Brain microvascular endothelial cell (primary cell): Measurements from ENCODE around the gene AMER3.
"Not testable (repeated sequence)": the region's sequence is repeated elsewhere in the genome, so short reads cannot be mapped to it uniquely, and the experiment has no call there.

Experiments used
- DNase-seq: peaks from one replicate; pipeline ENCODE4 v3.0.0-alpha.2; 2020
- H3K27ac ChIP-seq: fragments of 250-450 bp; sonication (Bioruptor Pico); 2 replicates; pipeline ENCODE4 v1.5.1; 2020; ENCODE audit warnings: mild to moderate bottlenecking, moderate library complexity
- H3K27me3 ChIP-seq: fragments of 250-450 bp; sonication (Bioruptor Pico); replicated peaks from 2 replicates; pipeline ENCODE4 v1.5.1; 2020; ENCODE audit warnings: mild to moderate bottlenecking
- H3K36me3 ChIP-seq: fragments of 250-450 bp; sonication (Bioruptor Pico); replicated peaks from 2 replicates; pipeline ENCODE4 v1.5.1; 2020; ENCODE audit warnings: mild to moderate bottlenecking
- H3K4me3 ChIP-seq: 2 replicates; pipeline ENCODE4 v1.5.1; 2011; ENCODE audit warnings: low read depth, mild to moderate bottlenecking, control low read depth, low read length, moderate library complexity
- in situ Hi-C: cut with HindIII; loops from 2 replicates; pipeline ENCODE4 v1.10.0; 2017; ENCODE audit warnings: low sequenced_read_pairs, low pct_ligation_motif_present
- TF ChIP-seq, protein P1 (sequence below): IDR thresholded peaks from 2 replicates; pipeline ENCODE4 v1.5.1; 2011; ENCODE audit warnings: low read depth, mild to moderate bottlenecking, moderate library complexity, low read length, control low read depth, inconsistent platforms; ENCODE audit errors: missing control alignments

Gene AMER3

DNA sequence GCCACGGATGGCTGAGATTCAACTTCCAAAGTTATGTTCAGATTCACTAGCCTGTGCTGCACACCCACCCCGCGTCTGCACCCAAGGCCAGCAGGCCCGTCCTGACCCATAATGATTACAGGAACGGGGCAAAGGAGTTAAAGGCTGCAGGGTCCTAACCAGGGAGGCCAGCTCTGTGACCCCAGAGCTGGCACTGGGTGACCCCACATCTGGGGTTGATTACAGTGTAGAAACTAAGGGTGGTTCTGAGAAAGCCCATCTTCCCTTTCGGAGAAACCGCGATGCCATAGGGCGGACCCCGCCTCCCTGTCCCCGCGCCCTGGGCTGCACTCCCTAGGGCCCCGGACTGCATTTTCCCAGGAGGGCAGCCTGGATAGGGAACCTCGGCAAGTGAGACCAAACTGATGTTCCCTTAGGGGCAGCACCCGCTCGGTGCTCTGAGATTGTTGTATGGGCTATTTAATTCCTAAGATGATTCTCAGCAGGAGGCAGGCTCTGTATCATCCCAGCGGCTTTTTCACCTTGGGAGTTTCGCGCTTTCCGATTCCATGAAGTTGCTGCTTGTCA lies 28.6 kb upstream of the AMER3 start:
- Histone ChIP-seq H3K27ac (no peak overlapping the region), H3K36me3 (no peaks in the 10 kb centered on the region), H3K4me3 (peak overlapping the region; percentile 58), H3K27me3 (no peaks in the 10 kb centered on the region)
- TF ChIP-seq, protein P1, sequence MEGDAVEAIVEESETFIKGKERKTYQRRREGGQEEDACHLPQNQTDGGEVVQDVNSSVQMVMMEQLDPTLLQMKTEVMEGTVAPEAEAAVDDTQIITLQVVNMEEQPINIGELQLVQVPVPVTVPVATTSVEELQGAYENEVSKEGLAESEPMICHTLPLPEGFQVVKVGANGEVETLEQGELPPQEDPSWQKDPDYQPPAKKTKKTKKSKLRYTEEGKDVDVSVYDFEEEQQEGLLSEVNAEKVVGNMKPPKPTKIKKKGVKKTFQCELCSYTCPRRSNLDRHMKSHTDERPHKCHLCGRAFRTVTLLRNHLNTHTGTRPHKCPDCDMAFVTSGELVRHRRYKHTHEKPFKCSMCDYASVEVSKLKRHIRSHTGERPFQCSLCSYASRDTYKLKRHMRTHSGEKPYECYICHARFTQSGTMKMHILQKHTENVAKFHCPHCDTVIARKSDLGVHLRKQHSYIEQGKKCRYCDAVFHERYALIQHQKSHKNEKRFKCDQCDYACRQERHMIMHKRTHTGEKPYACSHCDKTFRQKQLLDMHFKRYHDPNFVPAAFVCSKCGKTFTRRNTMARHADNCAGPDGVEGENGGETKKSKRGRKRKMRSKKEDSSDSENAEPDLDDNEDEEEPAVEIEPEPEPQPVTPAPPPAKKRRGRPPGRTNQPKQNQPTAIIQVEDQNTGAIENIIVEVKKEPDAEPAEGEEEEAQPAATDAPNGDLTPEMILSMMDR, result no peak
- DNase-seq, result no peak
- in situ Hi-C loops, result no loop called here

DNA sequence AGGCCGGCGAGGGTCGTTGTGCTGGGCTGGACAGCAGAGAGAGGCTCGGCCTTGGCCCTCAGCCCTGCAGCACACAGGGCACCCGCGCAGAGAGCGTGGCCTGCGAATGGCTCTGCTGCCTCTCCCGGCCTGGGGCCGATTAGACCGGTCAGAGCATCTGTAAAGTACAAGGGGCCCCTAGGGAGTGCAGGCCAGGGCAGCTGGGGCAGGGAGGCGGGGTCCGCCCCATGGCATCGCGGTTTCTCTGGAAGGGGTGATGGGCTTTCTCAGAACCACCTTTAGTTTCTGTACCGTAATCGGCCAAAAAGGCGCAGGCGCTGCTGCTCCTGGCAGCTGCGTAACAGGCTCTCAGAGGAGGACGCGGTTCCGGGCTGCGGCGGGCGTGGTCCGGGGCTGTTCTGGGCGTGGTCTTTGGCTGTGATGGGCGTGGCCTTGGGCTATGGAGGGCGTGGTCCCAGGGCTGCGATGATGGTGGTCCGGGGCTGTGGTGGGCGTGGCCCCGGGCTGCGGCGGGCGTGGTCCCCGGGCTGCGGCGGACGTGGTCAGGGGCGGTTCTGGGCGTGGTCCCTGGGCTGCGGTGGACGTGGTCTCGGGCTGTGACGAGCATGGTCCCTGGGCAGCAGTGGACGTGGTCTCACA lies 27.9 kb upstream of the AMER3 start:
- in situ Hi-C loops, result no loop called here
- Histone ChIP-seq H3K27me3 (no peaks in the 10 kb centered on the region), H3K27ac (no peak overlapping the region), H3K36me3 (no peaks in the 10 kb centered on the region), H3K4me3 (peak overlapping the region; percentile 58)
- TF ChIP-seq, protein P1, result peak; percentile 7
- DNase-seq, result peak; percentile 71

DNA sequence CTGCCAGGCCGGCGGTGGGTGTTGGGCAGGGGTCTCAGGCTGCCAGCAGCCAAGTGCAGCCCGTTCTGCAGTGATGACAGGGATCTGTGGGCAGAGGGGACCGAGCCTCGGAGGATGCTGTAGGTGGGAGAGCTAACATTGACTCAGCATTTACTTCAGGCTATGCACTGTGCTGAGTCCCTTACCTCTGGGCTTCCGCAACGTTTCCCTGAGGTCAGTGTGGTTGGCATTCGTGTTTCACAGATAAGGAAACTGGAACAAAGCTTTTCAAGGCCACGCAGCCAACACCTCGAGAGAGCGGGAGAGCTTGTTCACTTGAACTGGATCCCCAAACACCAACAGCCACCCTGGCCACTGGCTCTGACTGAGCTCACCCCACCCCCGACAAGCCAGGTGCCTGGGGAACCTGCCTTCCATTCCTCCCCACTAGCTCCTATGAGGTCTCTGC lies 27.3 kb upstream of the AMER3 start:
- in situ Hi-C loops, result no loop called here
- no peak overlapping the region for H3K27ac ChIP-seq
- TF ChIP-seq, protein P1, result no peak
- no peaks in the 10 kb centered on the region for H3K27me3 ChIP-seq
- peak overlapping the region; percentile 58 for H3K4me3 ChIP-seq
- H3K36me3 ChIP-seq, result no peaks in the 10 kb centered on the region
- no peak for DNase-seq

DNA sequence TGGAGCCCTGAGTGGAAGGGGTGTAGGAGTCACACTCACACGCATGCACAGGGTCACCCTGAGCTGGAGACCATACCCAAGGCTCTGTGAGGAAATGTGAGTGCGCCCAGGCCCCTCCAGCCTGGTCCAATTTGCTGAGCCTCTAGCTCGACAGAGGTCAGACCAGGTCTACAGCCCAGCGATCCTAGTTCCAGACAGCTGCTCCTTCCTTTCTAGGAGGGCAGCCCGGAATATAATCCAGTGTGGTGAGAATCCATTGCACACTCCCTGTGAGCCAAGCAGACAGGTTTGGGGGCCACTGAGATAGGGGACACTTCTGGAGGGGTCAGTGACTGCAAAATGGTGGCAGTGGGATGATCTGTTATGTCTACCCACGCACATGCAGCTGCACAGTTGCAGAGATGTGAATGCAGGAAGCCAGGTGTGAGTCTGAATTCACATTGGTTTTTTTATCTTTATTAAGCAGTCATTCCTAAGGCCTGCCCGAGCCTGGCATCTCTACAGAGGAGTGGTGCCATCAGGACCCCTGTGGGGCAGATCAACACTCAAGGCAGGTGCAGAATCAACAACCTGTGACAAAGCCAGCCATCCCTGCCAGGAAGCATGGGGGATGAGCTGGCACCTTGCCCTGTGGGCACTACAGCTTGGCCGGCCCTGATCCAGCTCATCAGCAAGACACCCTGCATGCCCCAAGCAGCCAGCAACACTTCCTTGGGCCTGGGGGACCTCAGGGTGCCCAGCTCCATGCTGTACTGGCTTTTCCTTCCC lies 26.6 kb upstream of the AMER3 start, which contains the start of gene GPR148:
GPR148 (plus strand) TSS at position 522 of the 768 bp plus-strand sequence; CDS start at position 604, 82 bp downstream.
- TF ChIP-seq, protein P1, result no peak
- in situ Hi-C loops, result no loop called here
- Histone ChIP-seq H3K36me3 (no peaks in the 10 kb centered on the region), H3K27ac (no peak within 1 kb of the TSS), H3K27me3 (no peaks in the 10 kb centered on the region), H3K4me3 (peak within 1 kb of the TSS; percentile 58)
- no peak for DNase-seq

DNA sequence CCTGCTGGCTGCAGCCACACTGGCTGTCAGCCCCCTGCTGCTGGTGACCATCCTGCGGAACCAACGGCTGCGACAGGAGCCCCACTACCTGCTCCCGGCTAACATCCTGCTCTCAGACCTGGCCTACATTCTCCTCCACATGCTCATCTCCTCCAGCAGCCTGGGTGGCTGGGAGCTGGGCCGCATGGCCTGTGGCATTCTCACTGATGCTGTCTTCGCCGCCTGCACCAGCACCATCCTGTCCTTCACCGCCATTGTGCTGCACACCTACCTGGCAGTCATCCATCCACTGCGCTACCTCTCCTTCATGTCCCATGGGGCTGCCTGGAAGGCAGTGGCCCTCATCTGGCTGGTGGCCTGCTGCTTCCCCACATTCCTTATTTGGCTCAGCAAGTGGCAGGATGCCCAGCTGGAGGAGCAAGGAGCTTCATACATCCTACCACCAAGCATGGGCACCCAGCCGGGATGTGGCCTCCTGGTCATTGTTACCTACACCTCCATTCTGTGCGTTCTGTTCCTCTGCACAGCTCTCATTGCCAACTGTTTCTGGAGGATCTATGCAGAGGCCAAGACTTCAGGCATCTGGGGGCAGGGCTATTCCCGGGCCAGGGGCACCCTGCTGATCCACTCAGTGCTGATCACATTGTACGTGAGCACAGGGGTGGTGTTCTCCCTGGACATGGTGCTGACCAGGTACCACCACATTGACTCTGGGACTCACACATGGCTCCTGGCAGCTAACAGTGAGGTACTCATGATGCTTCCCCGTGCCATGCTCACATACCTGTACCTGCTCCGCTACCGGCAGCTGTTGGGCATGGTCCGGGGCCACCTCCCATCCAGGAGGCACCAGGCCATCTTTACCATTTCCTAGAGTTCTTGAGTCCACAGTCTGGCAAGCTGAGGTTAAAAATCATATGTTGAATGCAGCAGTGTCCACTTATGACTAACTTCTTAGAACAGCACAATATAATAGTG lies 25.7 kb upstream of the AMER3 start:
- in situ Hi-C loops, result no loop called here
- no peaks in the 10 kb centered on the region for H3K27me3 ChIP-seq
- no peak overlapping the region for H3K27ac ChIP-seq
- TF ChIP-seq, protein P1, result no peak
- H3K36me3 ChIP-seq, result no peaks in the 10 kb centered on the region
- H3K4me3 ChIP-seq, result no peak overlapping the region
- DNase-seq, result no peak

DNA sequence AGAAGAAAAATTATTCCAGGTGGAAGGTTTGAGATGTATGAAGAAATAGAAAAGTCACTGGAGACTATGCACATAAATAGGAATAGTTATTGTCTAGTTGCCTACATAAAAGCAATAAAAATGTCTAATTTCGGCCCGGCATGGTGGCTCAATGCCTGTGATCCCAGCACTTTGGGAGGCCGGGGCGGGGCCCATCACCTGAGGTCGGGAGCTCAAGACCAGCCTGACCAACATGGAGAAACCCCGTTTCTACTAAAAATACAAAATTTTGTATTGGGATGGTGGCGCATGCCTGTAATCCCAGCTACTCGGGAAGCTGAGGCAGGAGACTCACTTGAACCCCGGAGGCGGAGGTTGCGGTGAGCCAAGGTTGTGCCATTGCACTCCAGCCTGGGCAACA lies 23.1 kb upstream of the AMER3 start:
- in situ Hi-C loops, H3K27ac ChIP-seq, H3K4me3 ChIP-seq, DNase-seq, H3K36me3 ChIP-seq, H3K27me3 ChIP-seq: not testable (repeated sequence)
